ENCODE data around the gene CCDC157. TPM values are rescaled to one million over a fixed set of nuclear protein-coding genes. Genes with fewer than 3 reads are reported as not detected.
"Not testable (repeated sequence)": the region's sequence is repeated elsewhere in the genome, so short reads cannot be mapped to it uniquely, and the experiment has no call there.

CCDC157 gene
- total RNA-seq, 2 donors from 2014 or later: 3.2 to 3.7 TPM

GRCh38 chr22:30332994-30333706 is 23.7 kb upstream of the CCDC157 start:
- Mint-ChIP-seq H3K27ac (peak overlapping the region; percentile 94), H3K27me3 (ENCODE audit: low read depth) (no peaks in the 10 kb centered on the region), H3K36me3 (ENCODE audit: insufficient read depth in 2 of 2) (peaks cover 13 to 25% of the 10 kb centered on the region in 2 donors), H3K4me1 (ENCODE audit: low read depth) (peaks cover 40% of the 10 kb centered on the region), H3K9me3 (no peaks in the 10 kb centered on the region), H3K4me3 (peak overlapping the region in 1 of 2 donors; percentile 18)
- ATAC-seq (replicated peaks in 1 of 2) (peak; percentile 58 to 60), DNase-seq (no peak)

GRCh38 chr22:30333707-30334087 is 23.1 kb upstream of the CCDC157 start:
- H3K4me3 Mint-ChIP-seq: peak overlapping the region in 1 of 2 donors; percentile 27
- peaks cover 36% of the 10 kb centered on the region for H3K4me1 Mint-ChIP-seq (ENCODE audit: low read depth)

GRCh38 chr22:30334646-30335045 is 22.2 kb upstream of the CCDC157 start:
- ATAC-seq (replicated peaks in 1 of 2): peak in 1 of 2 donors; percentile 38
- H3K4me1 Mint-ChIP-seq (ENCODE audit: low read depth): peaks cover 36% of the 10 kb centered on the region
- no peak for DNase-seq
- peak overlapping the region; percentile 72 for H3K27ac Mint-ChIP-seq
- no peaks in the 10 kb centered on the region for H3K9me3 Mint-ChIP-seq
- no peaks in the 10 kb centered on the region for H3K27me3 Mint-ChIP-seq (ENCODE audit: low read depth)
- H3K36me3 Mint-ChIP-seq (ENCODE audit: insufficient read depth in 2 of 2): peaks cover 16 to 32% of the 10 kb centered on the region in 2 donors
- H3K4me3 Mint-ChIP-seq: peak overlapping the region in 1 of 2 donors; percentile 32

More at GRCh38 chr22:30333707-30334087, 23.1 kb upstream of the CCDC157 start:
- Mint-ChIP-seq H3K27ac (peak overlapping the region; percentile 94), H3K27me3 (ENCODE audit: low read depth) (no peaks in the 10 kb centered on the region), H3K9me3 (no peaks in the 10 kb centered on the region), H3K36me3 (ENCODE audit: insufficient read depth in 2 of 2) (peaks cover 16 to 26% of the 10 kb centered on the region in 2 donors)
- no peak for DNase-seq
- peak; percentile 43 to 60 for ATAC-seq (replicated peaks in 1 of 2)

- peak overlapping the region in 1 of 2 donors; percentile 32 for H3K4me3 Mint-ChIP-seq
- H3K9me3 Mint-ChIP-seq: no peaks in the 10 kb centered on the region
- peaks cover 36% of the 10 kb centered on the region for H3K4me1 Mint-ChIP-seq (ENCODE audit: low read depth)
- H3K36me3 Mint-ChIP-seq (ENCODE audit: insufficient read depth in 2 of 2): peaks cover 18 to 36% of the 10 kb centered on the region in 2 donors
- DNase-seq (no peak), ATAC-seq (replicated peaks in 1 of 2) (peak; percentile 40 to 51)
- H3K27ac Mint-ChIP-seq: no peak overlapping the region
- H3K27me3 Mint-ChIP-seq (ENCODE audit: low read depth): no peaks in the 10 kb centered on the region
These were observed 21.6 kb upstream of the CCDC157 start for GRCh38 chr22:30335236-30335635.

- Mint-ChIP-seq H3K9me3 (no peaks in the 10 kb centered on the region), H3K27me3 (ENCODE audit: low read depth) (no peaks in the 10 kb centered on the region), H3K27ac (no peak overlapping the region), H3K4me1 (ENCODE audit: low read depth) (peaks cover 36% of the 10 kb centered on the region), H3K36me3 (ENCODE audit: insufficient read depth in 2 of 2) (peaks cover 16 to 35% of the 10 kb centered on the region in 2 donors), H3K4me3 (no peak overlapping the region)
- DNase-seq: no peak
- ATAC-seq (replicated peaks in 1 of 2): no peak
These were observed 19.9 kb upstream of the CCDC157 start for GRCh38 chr22:30336752-30337460.

GRCh38 chr22:30337461-30337778 is 19.4 kb upstream of the CCDC157 start:
- no peaks in the 10 kb centered on the region for H3K9me3 Mint-ChIP-seq
- H3K36me3 Mint-ChIP-seq (ENCODE audit: insufficient read depth in 2 of 2): peaks cover 20 to 35% of the 10 kb centered on the region in 2 donors
- no peaks in the 10 kb centered on the region for H3K27me3 Mint-ChIP-seq (ENCODE audit: low read depth)
- no peak overlapping the region for H3K27ac Mint-ChIP-seq
- peaks cover 36% of the 10 kb centered on the region for H3K4me1 Mint-ChIP-seq (ENCODE audit: low read depth)
- DNase-seq (no peak), ATAC-seq (replicated peaks in 1 of 2) (no peak)
- no peak overlapping the region for H3K4me3 Mint-ChIP-seq

GRCh38 chr22:30338341-30338740 is 18.5 kb upstream of the CCDC157 start:
- H3K27me3 Mint-ChIP-seq (ENCODE audit: low read depth); ATAC-seq (replicated peaks in 1 of 2); H3K27ac Mint-ChIP-seq; H3K9me3 Mint-ChIP-seq; H3K4me3 Mint-ChIP-seq; DNase-seq: not testable (repeated sequence)
- peaks cover 29% of the 10 kb centered on the region for H3K4me1 Mint-ChIP-seq (ENCODE audit: low read depth)
- H3K36me3 Mint-ChIP-seq (ENCODE audit: insufficient read depth in 2 of 2): peaks cover 23 to 38% of the 10 kb centered on the region in 2 donors

- DNase-seq (no peak), ATAC-seq (replicated peaks in 1 of 2) (no peak)
- Mint-ChIP-seq H3K4me1 (ENCODE audit: low read depth) (peaks cover 24% of the 10 kb centered on the region), H3K4me3 (no peak overlapping the region), H3K9me3 (no peaks in the 10 kb centered on the region), H3K36me3 (ENCODE audit: insufficient read depth in 2 of 2) (peaks cover 24 to 43% of the 10 kb centered on the region in 2 donors), H3K27me3 (ENCODE audit: low read depth) (no peaks in the 10 kb centered on the region), H3K27ac (no peak overlapping the region)
These were observed 18.0 kb upstream of the CCDC157 start for GRCh38 chr22:30338802-30339201.

GRCh38 chr22:30340911-30341685 is 15.7 kb upstream of the CCDC157 start:
- DNase-seq (no peak), ATAC-seq (replicated peaks in 1 of 2) (no peak)
- no peaks in the 10 kb centered on the region for H3K27me3 Mint-ChIP-seq (ENCODE audit: low read depth)
- H3K4me3 Mint-ChIP-seq: no peak overlapping the region
- peaks cover 28 to 50% of the 10 kb centered on the region in 2 donors for H3K36me3 Mint-ChIP-seq (ENCODE audit: insufficient read depth in 2 of 2)
- H3K4me1 Mint-ChIP-seq (ENCODE audit: low read depth): peaks cover 14% of the 10 kb centered on the region
- H3K27ac Mint-ChIP-seq: peak overlapping the region; percentile 58
- no peaks in the 10 kb centered on the region for H3K9me3 Mint-ChIP-seq

GRCh38 chr22:30344447-30345200 is 12.2 kb upstream of the CCDC157 start:
- peaks cover 28 to 35% of the 10 kb centered on the region in 2 donors for H3K36me3 Mint-ChIP-seq (ENCODE audit: insufficient read depth in 2 of 2)
- H3K27ac Mint-ChIP-seq: peak overlapping the region; percentile 79
- H3K4me1 Mint-ChIP-seq (ENCODE audit: low read depth): peaks cover 42% of the 10 kb centered on the region
- H3K27me3 Mint-ChIP-seq (ENCODE audit: low read depth): no peaks in the 10 kb centered on the region
- DNase-seq (peak; percentile 52 to 66), ATAC-seq (replicated peaks in 1 of 2) (peak; percentile 58 to 74)
- no peaks in the 10 kb centered on the region for H3K9me3 Mint-ChIP-seq
- H3K4me3 Mint-ChIP-seq: peak overlapping the region; percentile 43 to 76

- H3K9me3 Mint-ChIP-seq: no peaks in the 10 kb centered on the region
These were observed 9.4 kb upstream of the CCDC157 start for GRCh38 chr22:30347255-30347892.

GRCh38 chr22:30348404-30348803 is 8.4 kb upstream of the CCDC157 start:
- peaks cover 74% of the 10 kb centered on the region for H3K4me1 Mint-ChIP-seq (ENCODE audit: low read depth)

More at GRCh38 chr22:30347255-30347892, 9.4 kb upstream of the CCDC157 start:
- DNase-seq (peak in 1 of 2 donors; percentile 19), ATAC-seq (replicated peaks in 1 of 2) (peak; percentile 82 to 83)
- Mint-ChIP-seq H3K27me3 (ENCODE audit: low read depth) (no peaks in the 10 kb centered on the region), H3K36me3 (ENCODE audit: insufficient read depth in 2 of 2) (peaks cover 21 to 45% of the 10 kb centered on the region in 2 donors), H3K27ac (peak overlapping the region; percentile 97), H3K4me1 (ENCODE audit: low read depth) (peaks cover 67% of the 10 kb centered on the region), H3K4me3 (peak overlapping the region; percentile 75 to 86)

More at GRCh38 chr22:30348404-30348803, 8.4 kb upstream of the CCDC157 start:
- peak overlapping the region; percentile 97 for H3K27ac Mint-ChIP-seq
- peaks cover 17 to 41% of the 10 kb centered on the region in 2 donors for H3K36me3 Mint-ChIP-seq (ENCODE audit: insufficient read depth in 2 of 2)
- no peak for DNase-seq
- no peaks in the 10 kb centered on the region for H3K9me3 Mint-ChIP-seq
- H3K27me3 Mint-ChIP-seq (ENCODE audit: low read depth): no peaks in the 10 kb centered on the region
- peak overlapping the region; percentile 75 to 90 for H3K4me3 Mint-ChIP-seq
- ATAC-seq (replicated peaks in 1 of 2): peak; percentile 24 to 48
